Keratinocyte (primary cell): Measurements from ENCODE around the gene CDKN1C.

Experiments
- CTCF ChIP-seq, 3 experiments: IDR thresholded peaks in 1 of 3; conservative IDR thresholded peaks in 1 of 3; optimal IDR thresholded peaks in 1 of 3; 2 replicates in 2 of 3; 3 replicates in 1 of 3; pipeline versions ENCODE3 to v1.5.1; 2011; ENCODE audit warnings: low read length in 3 of 3, mild to moderate bottlenecking in 3 of 3, moderate library complexity in 2 of 3, control low read depth in 1 of 3, inconsistent platforms in 1 of 3; ENCODE audit not compliant: insufficient read depth in 2 of 3; ENCODE audit errors: extremely low read depth in 1 of 3
- EZH2 ChIP-seq: IDR thresholded peaks from one replicate; pipeline ENCODE4 v1.6.1; 2012; ENCODE audit warnings: inconsistent platforms, mild to moderate bottlenecking, low read length, moderate library complexity

DNA sequence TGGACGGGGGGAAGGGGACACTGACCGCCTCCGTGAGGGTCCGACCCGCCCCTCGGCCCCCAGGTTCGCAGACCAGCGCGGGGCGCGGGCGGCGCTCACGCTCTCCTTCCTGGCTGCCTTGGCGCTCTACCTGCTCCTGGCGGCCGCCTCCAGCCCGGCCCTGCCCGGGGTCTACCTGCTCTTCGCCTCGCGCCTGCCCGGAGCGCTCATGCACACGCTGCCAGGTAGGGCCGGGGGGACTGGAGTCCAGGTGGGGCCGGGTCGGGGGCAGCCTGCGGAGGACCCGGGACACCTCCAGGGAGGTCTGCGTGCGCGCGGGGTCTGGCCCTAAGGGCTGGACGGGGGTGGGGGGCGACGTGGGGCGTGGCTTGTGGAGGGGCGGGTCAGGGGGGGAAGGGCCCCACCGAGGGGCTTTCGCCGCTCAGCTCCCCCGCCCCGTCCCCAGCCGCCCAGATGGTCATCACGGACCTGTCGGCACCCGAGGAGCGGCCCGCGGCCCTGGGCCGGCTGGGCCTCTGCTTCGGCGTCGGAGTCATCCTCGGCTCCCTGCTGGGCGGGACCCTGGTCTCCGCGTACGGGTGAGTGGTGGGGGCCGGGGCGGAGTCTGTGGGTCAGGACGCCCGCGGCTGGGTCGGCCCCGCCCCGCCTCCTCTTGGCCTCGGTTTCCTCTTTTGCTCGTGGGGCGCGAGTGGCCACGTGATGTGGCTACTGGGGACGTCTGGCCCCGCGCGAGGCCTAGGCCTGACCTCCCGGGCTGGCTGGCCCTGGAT, 23.7 kb upstream of the CDKN1C start:
- TF ChIP-seq CTCF (optimal IDR thresholded peaks at IDR 0.05 in 1 of 3, IDR thresholded peaks at IDR 0.05 in 1 of 3, conservative IDR thresholded peaks at IDR 0.05 in 1 of 3; ENCODE audit: extremely low read depth in 1 of 3, insufficient read depth in 2 of 3, low read length in 3 of 3) (no peak), EZH2 (no peak)
